Pancreas (tissue), 10 donors: Measurements from ENCODE around the gene PPARD. TPM values are rescaled to one million over a fixed set of nuclear protein-coding genes. Genes with fewer than 3 reads are reported as not detected.

Experiments
- ATAC-seq, 4 donors: fragments of 200-7000 bp; cut with Tn5 transposase; one replicate each; pipeline versions ENCODE4 v1.8.0 to v1.9.1; 2020; ENCODE audit warnings: mild to moderate bottlenecking in 4 of 4, moderate library complexity in 4 of 4
- DNase-seq, 6 donors: peaks; one replicate each; pipeline ENCODE4 v3.0.0-alpha.2; 2020
- FAIRE-seq: peaks from 2 replicates; lab custom pipeline; 2012; peaks lifted over from hg19 to GRCh38; lab: Jason Lieb, UNC
- H3K27ac ChIP-seq, 4 donors: fragments of 200-600 bp; sonication (generic); 1 replicate in 3 of 4; 2 replicates in 1 of 4; pipeline versions ENCODE4 v1.5.0 to v1.8.0; 2020
- H3K27me3 ChIP-seq, 4 donors: fragments of 200-600 bp; one replicate each; pipeline ENCODE4 v1.8.0; 2021
- H3K36me3 ChIP-seq, 3 donors: fragments of 200-600 bp; sonication (generic) in 1 of 3; one replicate each; pipeline versions ENCODE4 v1.5.0 to v1.8.0; 2020 to 2021
- H3K4me1 ChIP-seq, 3 donors: fragments of 200-600 bp; one replicate each; pipeline ENCODE4 v1.8.0; 2021
- H3K4me3 ChIP-seq, 4 donors: fragments of 200-600 bp; sonication (generic) in 2 of 4; one replicate each; pipeline versions ENCODE4 v1.5.0 to v1.8.0; 2020 to 2021
- H3K9me3 ChIP-seq, 4 donors: fragments of 200-600 bp; one replicate each; pipeline ENCODE4 v1.8.0; 2021
- WGBS, 2 donors: extraction: QIAGEN DNeasy Blood & Tissue Kit; methylation state at CpG; one replicate each; pipeline ENCODE4 v1.1.7; 2013; 5-methylcytosine and 5-hydroxymethylcytosine counted together
- intact Hi-C, 3 donors: fragments of 100-400 bp; cut with DNase I; formaldehyde crosslinking; loops; one replicate each; pipeline versions ENCODE4 v1.11.1 to v1.14.2; 2022
- polyA plus RNA-seq, 2 donors: library from polyadenylated mRNA; stranded (reverse); fragments of 200-250 nt; gene quantifications; one replicate each; pipeline ENCODE4 v1.2.3, GENCODE V29; 2013
- total RNA-seq, 6 donors: library from RNA; stranded (reverse); fragmentation: NEBNext Ultra II Directional in 4 of 6; extraction: Animal tissue kit (Norgen Biotek cat#: 25700) in 4 of 6; gene quantifications; one replicate each; pipeline versions ENCODE4 v1.2.1 to v1.2.4, GENCODE V29; 2021 to 2023
- TF ChIP-seq, protein P1 (sequence below), 4 donors: fragments of 200-600 bp; sonication (generic) in 3 of 4; IDR thresholded peaks; one replicate each; pipeline versions ENCODE4 v1.5.0 to v1.8.0; 2021; ENCODE audit warnings: antibody characterized with exemption in 4 of 4
- donor health status: healthy with polysubstance abuse.
- donor health status: DM: no; HTN: no; CAD: no; lungs with moderate emphysema.
- donor health status: DM: no; HTN: no; CAD: no.
- donor health status: control.
- donor health status: control.
- donor health status: Bipolar disorder and iron deficiency.
- donor health status: DM: yes; HTN: yes; CAD: no.
- donor health status: DM: no; HTN: no; CAD: no.
- donor health status: DM: no; HTN: no; CAD: no.
- donor health status: DM: yes; HTN: yes; CAD: no.

The PPARD gene
- total and polyA plus RNA-seq, 8 donors = 4.4 to 14.1 (median 8.2) TPM

GRCh38 chr6:35295521-35296315 lies 46.6 kb upstream of the PPARD start:
- WGBS, 2 donors = 35 to 43% methylated on average over 3 of the region's 3 CpGs
- Histone ChIP-seq H3K27ac (no peak overlapping the region), H3K36me3 (peaks cover 0 to 15% (median 0%) of the 10 kb centered on the region in 3 donors), H3K9me3 (no peaks in the 10 kb centered on the region), H3K4me3 (no peak overlapping the region), H3K27me3 (no peaks in the 10 kb centered on the region), H3K4me1 (peaks cover 0 to 10% (median 0%) of the 10 kb centered on the region in 3 donors)
- intact Hi-C loops = no loop called here
- FAIRE-seq (no peak), ATAC-seq (no peak), DNase-seq (peak in 1 of 6 donors; percentile 49)
- TF ChIP-seq, protein P1, sequence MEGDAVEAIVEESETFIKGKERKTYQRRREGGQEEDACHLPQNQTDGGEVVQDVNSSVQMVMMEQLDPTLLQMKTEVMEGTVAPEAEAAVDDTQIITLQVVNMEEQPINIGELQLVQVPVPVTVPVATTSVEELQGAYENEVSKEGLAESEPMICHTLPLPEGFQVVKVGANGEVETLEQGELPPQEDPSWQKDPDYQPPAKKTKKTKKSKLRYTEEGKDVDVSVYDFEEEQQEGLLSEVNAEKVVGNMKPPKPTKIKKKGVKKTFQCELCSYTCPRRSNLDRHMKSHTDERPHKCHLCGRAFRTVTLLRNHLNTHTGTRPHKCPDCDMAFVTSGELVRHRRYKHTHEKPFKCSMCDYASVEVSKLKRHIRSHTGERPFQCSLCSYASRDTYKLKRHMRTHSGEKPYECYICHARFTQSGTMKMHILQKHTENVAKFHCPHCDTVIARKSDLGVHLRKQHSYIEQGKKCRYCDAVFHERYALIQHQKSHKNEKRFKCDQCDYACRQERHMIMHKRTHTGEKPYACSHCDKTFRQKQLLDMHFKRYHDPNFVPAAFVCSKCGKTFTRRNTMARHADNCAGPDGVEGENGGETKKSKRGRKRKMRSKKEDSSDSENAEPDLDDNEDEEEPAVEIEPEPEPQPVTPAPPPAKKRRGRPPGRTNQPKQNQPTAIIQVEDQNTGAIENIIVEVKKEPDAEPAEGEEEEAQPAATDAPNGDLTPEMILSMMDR (IDR thresholded peaks at IDR 0.05) = no peak

DNA sequence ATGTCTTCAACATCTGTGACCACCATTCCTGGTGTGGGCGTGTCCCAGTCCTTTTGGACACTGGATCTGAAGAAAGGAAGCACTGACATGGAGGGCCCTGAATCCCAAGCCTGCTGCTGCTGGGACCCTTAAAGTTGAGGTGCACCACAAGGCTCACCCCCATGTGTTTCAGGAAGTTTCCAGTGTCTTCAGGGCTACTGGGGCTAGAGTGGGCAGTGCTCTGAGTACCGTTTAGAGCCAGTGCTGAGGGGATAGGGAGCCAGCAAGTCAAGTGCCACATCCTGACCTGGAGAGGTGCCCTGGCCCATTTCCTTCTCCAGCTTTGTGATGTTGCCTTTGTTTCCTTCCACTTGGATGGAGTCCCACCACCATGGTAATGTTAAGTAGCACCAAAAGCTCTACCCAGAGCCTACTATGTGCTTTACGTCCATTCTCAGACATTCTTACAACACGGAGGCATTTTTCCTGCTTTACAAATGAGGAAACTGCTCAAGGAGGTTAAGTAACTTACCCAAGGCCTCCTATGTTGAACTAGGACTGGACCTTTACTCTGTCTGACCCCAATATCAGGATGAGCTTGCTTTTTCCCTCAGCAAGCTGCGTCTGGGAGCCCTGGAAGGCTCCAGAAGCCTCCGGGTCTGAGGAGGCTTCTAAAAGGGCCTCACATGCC lies 45.3 kb upstream of the PPARD start:
- H3K9me3 ChIP-seq = no peaks in the 10 kb centered on the region
- ATAC-seq (no peak), FAIRE-seq (no peak), DNase-seq (no peak)
- H3K27me3 ChIP-seq = no peaks in the 10 kb centered on the region
- H3K4me1 ChIP-seq = peaks cover 0 to 10% (median 0%) of the 10 kb centered on the region in 3 donors
- peak overlapping the region in 2 of 4 donors; percentile 73 to 79 for H3K4me3 ChIP-seq
- peak overlapping the region in 3 of 4 donors; percentile 50 to 68 (median 57) for H3K27ac ChIP-seq
- intact Hi-C loops = no loop called here
- WGBS, 2 donors = 47 to 55% methylated on average over 6 of the region's 6 CpGs
- TF ChIP-seq, protein P1 (IDR thresholded peaks at IDR 0.05) = no peak
- H3K36me3 ChIP-seq = peaks cover 0 to 5% (median 0%) of the 10 kb centered on the region in 3 donors

- FAIRE-seq (no peak), ATAC-seq (peak; percentile 96 to 98 (median 98)), DNase-seq (peak; percentile 83 to 95 (median 90))
- H3K27ac ChIP-seq = peak within 1 kb of the TSS in 3 of 4 donors; percentile 50 to 68 (median 57)
- H3K27me3 ChIP-seq = no peaks in the 10 kb centered on the region
- H3K36me3 ChIP-seq = peaks cover 0 to 5% (median 0%) of the 10 kb centered on the region in 3 donors
- peaks cover 0 to 10% (median 0%) of the 10 kb centered on the region in 3 donors for H3K4me1 ChIP-seq
- TF ChIP-seq, protein P1 (IDR thresholded peaks at IDR 0.05) = peak; percentile 34 to 84 (median 46)
- intact Hi-C loops = no loop called here
- no peaks in the 10 kb centered on the region for H3K9me3 ChIP-seq
- 10 to 14% methylated on average over 35 of the region's 35 CpGs for WGBS, 2 donors
- peak within 1 kb of the TSS; percentile 47 to 79 (median 61) for H3K4me3 ChIP-seq
Observed at GRCh38 chr6:35297601-35298481, 44.5 kb upstream of the PPARD start, which contains the start of gene DEF6. DEF6 (plus strand) TSS chr6:35297818; CDS start chr6:35297857, 39 bp downstream.

GRCh38 chr6:35298625-35299140 lies 43.7 kb upstream of the PPARD start:
- Histone ChIP-seq H3K27ac (peak overlapping the region in 2 of 4 donors; percentile 14 to 68), H3K4me1 (peaks cover 0 to 10% (median 0%) of the 10 kb centered on the region in 3 donors), H3K4me3 (peak overlapping the region; percentile 47 to 79 (median 61)), H3K36me3 (peaks cover 0 to 5% (median 0%) of the 10 kb centered on the region in 3 donors), H3K27me3 (no peaks in the 10 kb centered on the region), H3K9me3 (no peaks in the 10 kb centered on the region)
- no peak for FAIRE-seq
- no peak for ATAC-seq
- 77 to 83% methylated on average over 6 of the region's 6 CpGs for WGBS, 2 donors
- intact Hi-C loops = no loop called here
- TF ChIP-seq, protein P1 (IDR thresholded peaks at IDR 0.05) = no peak
- no peak for DNase-seq
